AG10803 (cell line): ENCODE data around the gene MEGF10.

ENCODE experiments used
- DNase-seq: peaks from one replicate; pipeline ENCODE4 v3.0.0; 2010; ENCODE audit warnings: low read depth
- H3K4me3 ChIP-seq: 2 replicates; pipeline ENCODE4 v1.5.1; 2011; ENCODE audit warnings: mild to moderate bottlenecking, low read length, control low read depth
- TF ChIP-seq, protein P1 (sequence below): conservative IDR thresholded peaks from 2 replicates; pipeline ENCODE4 v1.5.1; 2011; ENCODE audit warnings: mild to moderate bottlenecking, low read length, control low read depth, inconsistent platforms

Gene MEGF10

DNA sequence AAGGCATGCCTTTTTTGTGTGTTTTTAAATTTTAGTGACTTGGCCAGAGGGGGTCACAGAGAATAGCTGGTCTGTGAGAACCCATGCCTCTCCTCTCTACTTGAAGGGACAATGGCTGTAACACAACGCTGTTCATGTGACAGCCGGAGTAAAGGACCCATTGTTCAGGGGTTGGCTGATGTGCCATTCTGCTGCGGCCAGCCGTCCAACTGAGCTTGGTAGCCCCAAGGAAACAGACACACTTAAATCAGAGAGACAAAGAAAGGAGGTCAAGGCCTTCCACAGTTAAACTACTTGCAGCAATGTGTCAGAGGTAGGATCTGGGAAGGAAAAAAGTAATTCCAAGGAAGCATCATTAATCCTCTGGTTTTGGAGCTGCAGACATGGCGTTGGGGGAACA lies 8.1 kb downstream of the MEGF10 start:
- DNase-seq = no peak
- TF ChIP-seq, protein P1, sequence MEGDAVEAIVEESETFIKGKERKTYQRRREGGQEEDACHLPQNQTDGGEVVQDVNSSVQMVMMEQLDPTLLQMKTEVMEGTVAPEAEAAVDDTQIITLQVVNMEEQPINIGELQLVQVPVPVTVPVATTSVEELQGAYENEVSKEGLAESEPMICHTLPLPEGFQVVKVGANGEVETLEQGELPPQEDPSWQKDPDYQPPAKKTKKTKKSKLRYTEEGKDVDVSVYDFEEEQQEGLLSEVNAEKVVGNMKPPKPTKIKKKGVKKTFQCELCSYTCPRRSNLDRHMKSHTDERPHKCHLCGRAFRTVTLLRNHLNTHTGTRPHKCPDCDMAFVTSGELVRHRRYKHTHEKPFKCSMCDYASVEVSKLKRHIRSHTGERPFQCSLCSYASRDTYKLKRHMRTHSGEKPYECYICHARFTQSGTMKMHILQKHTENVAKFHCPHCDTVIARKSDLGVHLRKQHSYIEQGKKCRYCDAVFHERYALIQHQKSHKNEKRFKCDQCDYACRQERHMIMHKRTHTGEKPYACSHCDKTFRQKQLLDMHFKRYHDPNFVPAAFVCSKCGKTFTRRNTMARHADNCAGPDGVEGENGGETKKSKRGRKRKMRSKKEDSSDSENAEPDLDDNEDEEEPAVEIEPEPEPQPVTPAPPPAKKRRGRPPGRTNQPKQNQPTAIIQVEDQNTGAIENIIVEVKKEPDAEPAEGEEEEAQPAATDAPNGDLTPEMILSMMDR = no peak
- H3K4me3 ChIP-seq = no peak overlapping the region

DNA sequence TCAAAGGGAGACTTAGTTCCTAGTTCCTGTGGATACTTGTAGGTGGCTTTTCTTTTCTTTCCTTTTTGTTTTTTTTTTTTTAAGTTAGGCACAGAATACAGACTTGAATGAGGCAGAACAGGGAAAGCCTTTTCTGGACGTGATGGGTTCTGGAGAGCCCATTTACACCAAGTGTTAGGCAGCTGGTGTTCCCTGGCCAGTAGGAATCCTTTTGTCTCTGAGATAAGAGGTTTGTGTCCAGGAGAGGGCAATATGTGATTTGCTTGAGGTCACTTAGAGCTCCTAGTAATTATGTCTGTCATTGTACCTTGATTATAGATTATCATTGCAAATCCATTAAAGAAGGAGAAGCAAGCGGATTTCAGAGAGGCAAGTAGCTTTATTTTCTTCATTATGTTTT lies 9.1 kb downstream of the MEGF10 start:
- no peak for DNase-seq
- TF ChIP-seq, protein P1 = no peak
- no peak overlapping the region for H3K4me3 ChIP-seq

DNA sequence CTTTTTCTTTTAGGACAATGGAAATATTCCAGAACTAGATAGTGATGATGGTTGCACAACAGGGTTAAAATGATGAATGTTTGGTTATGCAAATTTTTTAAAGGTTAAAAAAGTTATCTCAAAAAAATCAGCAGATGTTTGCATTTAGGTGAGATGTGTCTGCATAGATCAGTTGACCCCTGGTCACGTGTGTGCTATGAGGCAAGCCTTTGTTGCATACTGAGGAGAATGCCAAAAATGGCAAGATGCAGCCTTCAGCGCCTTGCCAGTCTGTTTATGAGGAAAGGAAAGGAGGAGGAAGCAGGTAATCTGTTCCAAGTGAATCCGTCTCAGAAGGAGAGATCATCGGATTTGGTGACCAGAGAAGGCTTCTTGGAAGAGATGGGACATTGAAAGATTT lies 11.9 kb downstream of the MEGF10 start:
- H3K4me3 ChIP-seq = no peak overlapping the region
- TF ChIP-seq, protein P1 = no peak
- no peak for DNase-seq

DNA sequence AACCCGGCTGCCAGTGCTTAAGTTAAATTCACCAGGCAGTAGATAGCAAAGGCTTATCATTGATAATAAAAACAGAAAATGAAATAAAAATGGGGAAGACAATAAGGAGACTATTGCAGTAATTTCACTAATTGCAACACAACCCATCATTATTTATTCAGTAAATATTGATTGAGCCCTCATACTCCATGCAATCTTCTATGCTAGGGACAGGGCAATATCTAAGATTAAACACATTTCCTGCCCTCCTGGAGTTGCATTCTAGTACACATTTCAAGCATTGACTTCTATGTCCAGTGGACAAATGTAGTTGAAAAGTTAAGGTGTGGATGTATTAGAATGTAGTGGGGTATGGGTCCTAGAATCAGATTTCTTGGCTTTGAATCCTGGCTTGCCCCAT lies 12.8 kb downstream of the MEGF10 start:
- no peak for DNase-seq
- H3K4me3 ChIP-seq = no peak overlapping the region
- TF ChIP-seq, protein P1 = no peak

DNA sequence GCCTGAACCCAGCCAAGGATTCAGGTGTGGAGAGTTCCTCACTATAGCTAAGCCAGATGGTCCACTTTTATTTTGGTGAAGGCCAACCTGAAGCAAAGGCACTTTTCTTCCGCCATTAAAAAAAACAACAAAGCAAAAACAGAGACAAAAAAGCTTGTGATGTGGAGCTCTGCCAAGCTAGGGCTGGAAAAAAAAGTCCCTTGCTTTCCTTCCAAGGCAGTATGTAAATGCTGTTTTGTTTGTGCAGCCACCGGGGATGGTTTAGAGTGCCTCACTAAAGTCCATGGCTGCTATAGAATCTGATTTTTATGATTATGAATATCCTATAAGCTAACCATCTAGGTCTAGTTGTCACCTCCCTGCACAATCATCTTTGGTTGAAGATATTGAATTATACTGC lies 14.9 kb downstream of the MEGF10 start:
- no peak overlapping the region for H3K4me3 ChIP-seq
- no peak for DNase-seq
- TF ChIP-seq, protein P1 = no peak

DNA sequence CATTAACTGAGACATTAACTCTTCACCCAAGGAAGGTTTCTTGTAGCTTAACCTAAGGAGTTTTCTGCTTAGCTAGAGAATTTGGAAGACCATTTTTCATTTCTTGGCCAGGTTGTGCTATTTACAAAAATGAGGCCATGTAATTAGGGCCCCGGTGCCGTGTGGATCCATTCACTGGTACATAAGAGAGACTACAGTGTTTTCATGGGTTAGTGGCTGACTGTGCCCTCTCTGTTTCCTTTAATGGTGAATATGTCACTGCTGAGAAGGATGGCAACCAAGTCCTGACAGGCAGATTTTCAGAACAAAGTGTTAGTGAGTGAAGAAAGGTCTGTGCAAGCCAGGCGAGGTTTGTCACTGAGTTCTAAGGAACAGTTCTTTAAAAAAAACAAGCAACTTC lies 15.4 kb downstream of the MEGF10 start:
- no peak for DNase-seq
- TF ChIP-seq, protein P1 = no peak
- H3K4me3 ChIP-seq = no peak overlapping the region

DNA sequence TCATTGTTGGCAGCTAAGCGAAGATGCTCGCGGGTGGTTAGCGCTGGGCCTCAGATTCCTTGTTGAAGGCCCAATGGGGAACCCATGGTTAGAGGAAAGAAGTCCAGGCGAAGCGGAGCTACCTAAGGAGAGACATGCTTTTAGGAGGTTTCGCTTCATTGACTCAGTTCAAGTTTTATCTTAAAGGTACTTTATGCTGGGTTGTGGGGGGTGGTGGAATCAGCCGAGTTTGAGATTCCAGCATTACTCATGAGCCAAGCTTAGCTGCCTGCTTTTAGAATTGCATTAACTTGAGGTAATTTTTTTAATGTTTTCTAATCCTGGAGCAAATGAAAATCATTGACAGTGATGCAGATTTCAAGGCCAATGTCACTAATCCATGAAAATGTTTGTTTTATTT lies 16.1 kb downstream of the MEGF10 start:
- TF ChIP-seq, protein P1 = no peak
- DNase-seq = no peak
- H3K4me3 ChIP-seq = no peak overlapping the region
